Dermis blood vessel endothelial cell (primary cell): Measurements from ENCODE around the gene BMP15. TPM values are rescaled to one million over a fixed set of nuclear protein-coding genes. Genes with fewer than 3 reads are reported as not detected.
A peak's percentile ranks its signal among the peaks of the same experiment; 100 is the strongest.

Source experiments
- DNase-seq: peaks from one replicate; pipeline ENCODE4 v3.0.0; 2010
- total RNA-seq: library from RNA; depleted of rRNA; stranded (reverse); fragments of >200 nt; gene quantifications from 2 replicates; pipeline ENCODE4 v1.2.3, GENCODE V29; 2014

Gene BMP15
- total RNA-seq: not detected in 2 replicates

- no peak for DNase-seq
Observed at GRCh38 chrX:50910685-50911176, at the start of gene BMP15. BMP15 (plus strand) TSS chrX:50910735; CDS start chrX:50910784, 49 bp downstream.

- DNase-seq: no peak
Observed at GRCh38 chrX:50863471-50863870, 47.1 kb upstream of the BMP15 start.

GRCh38 chrX:50865311-50865710 lies 45.2 kb upstream of the BMP15 start:
- DNase-seq: no peak

GRCh38 chrX:50871922-50872453 lies 38.5 kb upstream of the BMP15 start:
- DNase-seq: no peak

- DNase-seq: no peak
Observed at GRCh38 chrX:50874876-50875275, 35.7 kb upstream of the BMP15 start.

- no peak for DNase-seq
Observed at GRCh38 chrX:50876551-50876950, 34.0 kb upstream of the BMP15 start.

GRCh38 chrX:50877310-50877709 lies 33.2 kb upstream of the BMP15 start:
- DNase-seq: no peak

GRCh38 chrX:50881028-50881427 lies 29.5 kb upstream of the BMP15 start:
- no peak for DNase-seq

- no peak for DNase-seq
Observed at GRCh38 chrX:50888884-50889283, 21.7 kb upstream of the BMP15 start.

- DNase-seq: no peak
Observed at GRCh38 chrX:50889582-50889981, 21.0 kb upstream of the BMP15 start.

GRCh38 chrX:50893047-50893446 lies 17.5 kb upstream of the BMP15 start:
- DNase-seq: no peak

- no peak for DNase-seq
Observed at GRCh38 chrX:50893466-50893865, 17.1 kb upstream of the BMP15 start.

GRCh38 chrX:50905334-50905733 lies 5.2 kb upstream of the BMP15 start:
- DNase-seq: no peak

- peak; percentile 80 for DNase-seq
Observed at GRCh38 chrX:50913520-50913919, 3.0 kb downstream of the BMP15 start.

- peak; percentile 61 for DNase-seq
Observed at GRCh38 chrX:50920132-50920531, 9.6 kb downstream of the BMP15 start.

GRCh38 chrX:50927127-50927526 lies 16.6 kb downstream of the BMP15 start:
- DNase-seq: no peak

GRCh38 chrX:50941638-50942037 lies 31.1 kb downstream of the BMP15 start:
- peak; percentile 13 for DNase-seq

- no peak for DNase-seq
Observed at GRCh38 chrX:50942471-50942870, 31.9 kb downstream of the BMP15 start.

- no peak for DNase-seq
Observed at GRCh38 chrX:50952406-50952805, 41.9 kb downstream of the BMP15 start.

- DNase-seq: no peak
Observed at GRCh38 chrX:50953832-50954231, 43.3 kb downstream of the BMP15 start.

GRCh38 chrX:50962156-50962555 lies 51.6 kb downstream of the BMP15 start:
- no peak for DNase-seq

GRCh38 chrX:50963842-50964241 lies 53.3 kb downstream of the BMP15 start:
- no peak for DNase-seq
